Measurements from ENCODE around the gene SRPX2. TPM values are rescaled to one million over a fixed set of nuclear protein-coding genes. Genes with fewer than 3 reads are reported as not detected.

Gene SRPX2
- total and polyA plus RNA-seq, 4 donors = 5.6 to 19.1 (median 10.9) TPM

GRCh38 chrX:100600340-100600739 is 43.7 kb upstream of the SRPX2 start:
- TF ChIP-seq CTCF (IDR thresholded peaks at IDR 0.05; ENCODE audit: control extremely low read depth, extremely low read depth) = no peak
- DNase-seq = no peak
- H3K27me3 ChIP-seq (ENCODE audit: control insufficient read depth in 3 of 3, insufficient read depth in 3 of 3, low read length in 2 of 3) = peaks cover under 1 to 28% (median under 1%) of the 10 kb centered on the region in 3 donors

GRCh38 chrX:100600758-100601157 is 43.2 kb upstream of the SRPX2 start:
- WGBS, 2 donors = 7 to 30% methylated on average over 1 of the region's 1 CpG
- ATAC-seq (ENCODE audit: insufficient read depth, low FRiP score) (no peak), DNase-seq (no peak)
- no peak overlapping the region for H3K9ac ChIP-seq (ENCODE audit: insufficient read depth in 1 of 2, low read length in 2 of 2)
- H3K4me1 ChIP-seq (ENCODE audit: control insufficient read depth in 5 of 5, insufficient read depth in 5 of 5, low read length in 5 of 5) = no peaks in the 10 kb centered on the region
- H3K36me3 ChIP-seq (ENCODE audit: control insufficient read depth in 4 of 4, insufficient read depth in 4 of 4, low read length in 4 of 4) = no peaks in the 10 kb centered on the region
- no peaks in the 10 kb centered on the region for H3K9me3 ChIP-seq (ENCODE audit: control insufficient read depth in 4 of 4, insufficient read depth in 3 of 4, low read length in 3 of 4)
- no peak overlapping the region for H3K27ac ChIP-seq (ENCODE audit: low read depth in 1 of 2, low read length in 1 of 2)
- TF ChIP-seq CTCF (IDR thresholded peaks at IDR 0.05; ENCODE audit: control extremely low read depth, extremely low read depth) = no peak
- peaks cover 0 to 28% (median 3%) of the 10 kb centered on the region in 3 donors for H3K27me3 ChIP-seq (ENCODE audit: control insufficient read depth in 3 of 3, insufficient read depth in 3 of 3, low read length in 2 of 3)
- no peak overlapping the region for H3K4me3 ChIP-seq

More at GRCh38 chrX:100600340-100600739, 43.7 kb upstream of the SRPX2 start:
- Histone ChIP-seq H3K9ac (ENCODE audit: insufficient read depth in 1 of 2, low read length in 2 of 2) (no peak overlapping the region), H3K4me1 (ENCODE audit: control insufficient read depth in 5 of 5, insufficient read depth in 5 of 5, low read length in 5 of 5) (no peaks in the 10 kb centered on the region), H3K4me3 (no peak overlapping the region), H3K9me3 (ENCODE audit: control insufficient read depth in 4 of 4, insufficient read depth in 3 of 4, low read length in 3 of 4) (no peaks in the 10 kb centered on the region), H3K36me3 (ENCODE audit: control insufficient read depth in 4 of 4, insufficient read depth in 4 of 4, low read length in 4 of 4) (no peaks in the 10 kb centered on the region), H3K27ac (ENCODE audit: low read depth in 1 of 2, low read length in 1 of 2) (no peak overlapping the region)
- no peak for ATAC-seq (ENCODE audit: insufficient read depth, low FRiP score)

GRCh38 chrX:100606753-100607152 is 37.2 kb upstream of the SRPX2 start:
- Histone ChIP-seq H3K9ac (ENCODE audit: insufficient read depth in 1 of 2, low read length in 2 of 2) (no peak overlapping the region), H3K36me3 (ENCODE audit: control insufficient read depth in 4 of 4, insufficient read depth in 4 of 4, low read length in 4 of 4) (no peaks in the 10 kb centered on the region), H3K9me3 (ENCODE audit: control insufficient read depth in 4 of 4, insufficient read depth in 3 of 4, low read length in 3 of 4) (no peaks in the 10 kb centered on the region), H3K4me3 (no peak overlapping the region), H3K4me1 (ENCODE audit: control insufficient read depth in 5 of 5, insufficient read depth in 5 of 5, low read length in 5 of 5) (no peaks in the 10 kb centered on the region), H3K27ac (ENCODE audit: low read depth in 1 of 2, low read length in 1 of 2) (no peak overlapping the region), H3K27me3 (ENCODE audit: control insufficient read depth in 3 of 3, insufficient read depth in 3 of 3, low read length in 2 of 3) (peaks cover 0 to 10% (median 3%) of the 10 kb centered on the region in 3 donors)
- DNase-seq = no peak
- no peak for TF ChIP-seq CTCF (IDR thresholded peaks at IDR 0.05; ENCODE audit: control extremely low read depth, extremely low read depth)
- 21 to 45% methylated on average over 1 of the region's 1 CpG for WGBS, 2 donors
- no peak for ATAC-seq (ENCODE audit: insufficient read depth, low FRiP score)

GRCh38 chrX:100609591-100609990 is 34.4 kb upstream of the SRPX2 start:
- Histone ChIP-seq H3K36me3 (ENCODE audit: control insufficient read depth in 4 of 4, insufficient read depth in 4 of 4, low read length in 4 of 4) (no peaks in the 10 kb centered on the region), H3K9ac (ENCODE audit: insufficient read depth in 1 of 2, low read length in 2 of 2) (no peak overlapping the region), H3K4me1 (ENCODE audit: control insufficient read depth in 5 of 5, insufficient read depth in 5 of 5, low read length in 5 of 5) (no peaks in the 10 kb centered on the region), H3K27me3 (ENCODE audit: control insufficient read depth in 3 of 3, insufficient read depth in 3 of 3, low read length in 2 of 3) (peaks cover 3% of the 10 kb centered on the region in 3 donors), H3K9me3 (ENCODE audit: control insufficient read depth in 4 of 4, insufficient read depth in 3 of 4, low read length in 3 of 4) (no peaks in the 10 kb centered on the region), H3K4me3 (no peak overlapping the region), H3K27ac (ENCODE audit: low read depth in 1 of 2, low read length in 1 of 2) (no peak overlapping the region)
- 0 to 5% methylated on average over 1 of the region's 1 CpG for WGBS, 2 donors
- ATAC-seq (ENCODE audit: insufficient read depth, low FRiP score) = no peak
- TF ChIP-seq CTCF (IDR thresholded peaks at IDR 0.05; ENCODE audit: control extremely low read depth, extremely low read depth) = no peak
- peak in 1 of 3 donors; percentile 6 for DNase-seq
